Coronary artery (tissue), 2 donors: ENCODE data around the gene CRLF3.

Experiments
- DNase-seq: peaks from one replicate; pipeline ENCODE4 v3.0.0-alpha.2; 2017; ENCODE audit warnings: low spot score
- H3K27ac ChIP-seq, 2 donors: fragments of 200-600 bp; sonication (generic); one replicate each; pipeline ENCODE4 v1.5.1; 2016 to 2019
- H3K4me3 ChIP-seq: fragments of 200-600 bp; sonication (generic); 2 replicates; pipeline ENCODE4 v1.5.1; 2016; ENCODE audit warnings: mild to moderate bottlenecking, moderate library complexity
- CTCF ChIP-seq: fragments of 200-600 bp; sonication (generic); IDR thresholded peaks from one replicate; pipeline ENCODE4 v1.5.1; 2019; ENCODE audit warnings: antibody characterized with exemption

CRLF3 gene

GRCh38 chr17:30840771-30841170 lies 16.3 kb upstream of the CRLF3 start:
- H3K4me3 ChIP-seq = no peak overlapping the region
- no peak for DNase-seq
- no peak for TF ChIP-seq CTCF
- peak overlapping the region in 1 of 2 donors; percentile 38 for H3K27ac ChIP-seq

DNA sequence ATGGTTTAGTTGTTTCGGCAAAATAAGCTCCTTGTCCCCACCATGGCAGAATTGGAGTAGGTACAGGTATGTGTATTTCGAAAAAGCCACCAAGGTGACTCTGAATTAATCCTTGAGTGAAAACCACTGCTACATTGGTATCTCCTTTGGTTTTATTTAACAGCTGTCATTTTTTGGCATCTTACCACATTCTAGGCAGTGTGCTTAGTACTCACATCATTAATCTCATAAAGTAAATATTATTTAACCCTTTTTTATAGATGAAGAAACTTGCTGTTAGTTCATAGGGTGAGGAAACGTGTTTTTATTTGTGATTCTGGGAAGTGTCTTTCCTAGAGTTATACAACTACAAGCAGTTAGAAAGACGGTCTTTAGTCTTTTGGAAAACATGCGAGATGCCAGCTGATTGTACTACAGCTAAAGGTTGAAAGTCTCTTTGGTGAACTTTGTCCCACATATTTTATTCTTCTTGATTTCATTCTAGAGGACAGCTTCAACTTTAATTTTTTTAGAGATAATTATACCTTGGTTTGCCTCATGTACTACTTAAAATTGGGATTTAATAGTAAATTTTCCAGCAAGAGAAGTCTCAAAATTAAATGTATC lies 13.8 kb upstream of the CRLF3 start:
- no peak for DNase-seq
- H3K27ac ChIP-seq = no peak overlapping the region
- no peak for TF ChIP-seq CTCF
- H3K4me3 ChIP-seq = no peak overlapping the region

- Histone ChIP-seq H3K4me3 (peak overlapping the region; percentile 72), H3K27ac (no peak overlapping the region)
- DNase-seq = no peak
- TF ChIP-seq CTCF = no peak
Observed at GRCh38 chr17:30832438-30833124, 8.1 kb upstream of the CRLF3 start.

GRCh38 chr17:30831663-30832437 lies 7.4 kb upstream of the CRLF3 start, which contains the start of gene ATAD5:
Gene ATAD5, plus strand, starts transcription at chr17:30831966. Its CDS starts 382 bp downstream, at chr17:30832348.
- DNase-seq = peak; percentile 90
- H3K27ac ChIP-seq = no peak within 1 kb of the TSS

GRCh38 chr17:30831257-30831656 lies 6.8 kb upstream of the CRLF3 start:
- DNase-seq = no peak
- Histone ChIP-seq H3K4me3 (peak overlapping the region; percentile 72), H3K27ac (no peak overlapping the region)
- no peak for TF ChIP-seq CTCF

More at GRCh38 chr17:30831663-30832437, 7.4 kb upstream of the CRLF3 start, which contains the start of gene ATAD5:
- H3K4me3 ChIP-seq = peak within 1 kb of the TSS; percentile 72
- no peak for TF ChIP-seq CTCF

GRCh38 chr17:30829022-30829421 lies 4.5 kb upstream of the CRLF3 start:
- Histone ChIP-seq H3K27ac (no peak overlapping the region), H3K4me3 (no peak overlapping the region)
- DNase-seq = no peak
- no peak for TF ChIP-seq CTCF
